ENCODE results near the gene ZNF365. TPM values are rescaled to one million over a fixed set of nuclear protein-coding genes. Genes with fewer than 3 reads are reported as not detected.

Gene ZNF365
- total and polyA plus RNA-seq, 9 of the 15 experiments (the other 6 are each of a cell fraction or from before 2014, with no cell fraction given): 0.03 to 0.04 TPM; not detected in 7

DNA sequence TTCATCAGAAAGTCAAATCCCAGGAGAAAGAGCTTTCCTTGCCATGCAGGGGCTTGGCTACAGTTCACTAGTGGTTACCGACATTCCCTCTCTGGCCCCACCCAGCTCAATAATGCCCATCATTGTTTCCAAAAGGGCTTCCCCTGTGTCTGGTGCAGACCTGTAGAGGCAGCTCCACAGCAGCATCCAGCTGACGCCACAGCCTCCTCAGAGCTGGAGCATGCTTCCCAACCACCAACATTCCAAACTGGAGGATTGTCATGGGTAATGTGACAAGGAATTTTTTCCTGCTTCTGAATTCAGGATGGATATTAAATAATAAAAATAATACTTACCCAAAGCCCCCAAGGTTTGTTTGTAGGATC is 77.4 kb downstream of the ZNF365 start:
- no peak overlapping the region for H3K9ac ChIP-seq (ENCODE audit: insufficient read depth in 1 of 2, low read depth in 2 of 2, low read length in 2 of 2)
- no peaks in the 10 kb centered on the region for H3K36me3 ChIP-seq (ENCODE audit: control insufficient read depth, insufficient read depth, low read length)
- no TSS peak for BruUV-seq (replicated peaks)
- H3K4me2 ChIP-seq (ENCODE audit: insufficient read depth, low read length): no peak overlapping the region
- no peak for DNase-seq (ENCODE audit: extremely low read depth in 1 of 4, low spot score in 3 of 4)
- H3K9me1 ChIP-seq (ENCODE audit: control insufficient read depth, insufficient read depth, low read length): no peaks in the 10 kb centered on the region
- no peak overlapping the region for H3K27ac ChIP-seq (ENCODE audit: extremely low read depth, low read depth, low read length)
- FAIRE-seq: no peak
- ChIA-PET POLR2A (no interaction called here), CTCF (ENCODE audit: low intra/inter-chr PET ratio) (interaction anchor here (0.6 kb wide), 1 partner anchor 308 kb away, joined by 4 read pairs; no protein-coding TSS in a partner anchor)
- in situ Hi-C loops (cut with MboI): no loop called here
- no peaks in the 10 kb centered on the region; a peak in 1 of 5 replicates for H3K27me3 ChIP-seq (ENCODE audit: control insufficient read depth in 2 of 2, insufficient read depth in 2 of 2, low read length in 2 of 2)
- H3K4me3 ChIP-seq: no peak overlapping the region
- no peaks in the 10 kb centered on the region for H3K79me2 ChIP-seq (ENCODE audit: control insufficient read depth, insufficient read depth, low read length)
- intact Hi-C loops (cut with micrococcal nuclease): no loop called here
- no peaks in the 10 kb centered on the region for H3K4me1 ChIP-seq (replicated peaks in 1 of 2; ENCODE audit: control insufficient read depth in 2 of 2, insufficient read depth in 2 of 2, low read length in 2 of 2)
- TF ChIP-seq, protein P1, sequence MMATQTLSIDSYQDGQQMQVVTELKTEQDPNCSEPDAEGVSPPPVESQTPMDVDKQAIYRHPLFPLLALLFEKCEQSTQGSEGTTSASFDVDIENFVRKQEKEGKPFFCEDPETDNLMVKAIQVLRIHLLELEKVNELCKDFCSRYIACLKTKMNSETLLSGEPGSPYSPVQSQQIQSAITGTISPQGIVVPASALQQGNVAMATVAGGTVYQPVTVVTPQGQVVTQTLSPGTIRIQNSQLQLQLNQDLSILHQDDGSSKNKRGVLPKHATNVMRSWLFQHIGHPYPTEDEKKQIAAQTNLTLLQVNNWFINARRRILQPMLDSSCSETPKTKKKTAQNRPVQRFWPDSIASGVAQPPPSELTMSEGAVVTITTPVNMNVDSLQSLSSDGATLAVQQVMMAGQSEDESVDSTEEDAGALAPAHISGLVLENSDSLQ (IDR thresholded peaks at IDR 0.05): no peak
- TF ChIP-seq NR4A1 (CRISPR knock-in tag; IDR thresholded peaks at IDR 0.05) (no peak), NR4A1 (tag; IDR thresholded peaks at IDR 0.05) (no peak), CREBBP (IDR thresholded peaks at IDR 0.05; ENCODE audit: low read depth, low read length) (no peak), ZNF695 (CRISPR knock-in tag; IDR thresholded peaks at IDR 0.05) (no peak), ZNF57 (CRISPR knock-in tag; IDR thresholded peaks at IDR 0.05) (no peak), SMAD2 (IDR thresholded peaks at IDR 0.05; ENCODE audit: low read depth, low read length) (no peak), RAD21 (CRISPR knock-in tag; conservative IDR thresholded peaks at IDR 0.05 in 1 of 2, IDR thresholded peaks at IDR 0.05 in 1 of 2) (no peak), SIRT6 (IDR thresholded peaks at IDR 0.05; ENCODE audit: low read depth, low read length) (no peak), TAF9B (IDR thresholded peaks at IDR 0.05; ENCODE audit: partially characterized antibody) (no peak)
- TF ChIP-seq, protein P2, sequence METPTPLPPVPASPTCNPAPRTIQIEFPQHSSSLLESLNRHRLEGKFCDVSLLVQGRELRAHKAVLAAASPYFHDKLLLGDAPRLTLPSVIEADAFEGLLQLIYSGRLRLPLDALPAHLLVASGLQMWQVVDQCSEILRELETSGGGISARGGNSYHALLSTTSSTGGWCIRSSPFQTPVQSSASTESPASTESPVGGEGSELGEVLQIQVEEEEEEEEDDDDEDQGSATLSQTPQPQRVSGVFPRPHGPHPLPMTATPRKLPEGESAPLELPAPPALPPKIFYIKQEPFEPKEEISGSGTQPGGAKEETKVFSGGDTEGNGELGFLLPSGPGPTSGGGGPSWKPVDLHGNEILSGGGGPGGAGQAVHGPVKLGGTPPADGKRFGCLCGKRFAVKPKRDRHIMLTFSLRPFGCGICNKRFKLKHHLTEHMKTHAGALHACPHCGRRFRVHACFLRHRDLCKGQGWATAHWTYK (CRISPR knock-in tag; IDR thresholded peaks at IDR 0.05): no peak
- TF ChIP-seq, protein P3, sequence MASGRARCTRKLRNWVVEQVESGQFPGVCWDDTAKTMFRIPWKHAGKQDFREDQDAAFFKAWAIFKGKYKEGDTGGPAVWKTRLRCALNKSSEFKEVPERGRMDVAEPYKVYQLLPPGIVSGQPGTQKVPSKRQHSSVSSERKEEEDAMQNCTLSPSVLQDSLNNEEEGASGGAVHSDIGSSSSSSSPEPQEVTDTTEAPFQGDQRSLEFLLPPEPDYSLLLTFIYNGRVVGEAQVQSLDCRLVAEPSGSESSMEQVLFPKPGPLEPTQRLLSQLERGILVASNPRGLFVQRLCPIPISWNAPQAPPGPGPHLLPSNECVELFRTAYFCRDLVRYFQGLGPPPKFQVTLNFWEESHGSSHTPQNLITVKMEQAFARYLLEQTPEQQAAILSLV (tag; IDR thresholded peaks at IDR 0.05): no peak
- no peak overlapping the region for H2AFZ ChIP-seq (ENCODE audit: low read depth, low read length)
- ATAC-seq: no peak
- 0% methylated on average over 2 of the region's 2 CpGs for WGBS (ENCODE audit: insufficient coverage, low coverage, missing lambda C conversion rate)
- no peaks in the 10 kb centered on the region for H3K9me3 ChIP-seq (replicated peaks; ENCODE audit: control insufficient read depth, insufficient read depth, low read depth, low read length)
- H4K20me1 ChIP-seq (replicated peaks; ENCODE audit: control insufficient read depth, insufficient read depth, low read length): no peaks in the 10 kb centered on the region
